ENCODE data around the gene ORM2.

DNA sequence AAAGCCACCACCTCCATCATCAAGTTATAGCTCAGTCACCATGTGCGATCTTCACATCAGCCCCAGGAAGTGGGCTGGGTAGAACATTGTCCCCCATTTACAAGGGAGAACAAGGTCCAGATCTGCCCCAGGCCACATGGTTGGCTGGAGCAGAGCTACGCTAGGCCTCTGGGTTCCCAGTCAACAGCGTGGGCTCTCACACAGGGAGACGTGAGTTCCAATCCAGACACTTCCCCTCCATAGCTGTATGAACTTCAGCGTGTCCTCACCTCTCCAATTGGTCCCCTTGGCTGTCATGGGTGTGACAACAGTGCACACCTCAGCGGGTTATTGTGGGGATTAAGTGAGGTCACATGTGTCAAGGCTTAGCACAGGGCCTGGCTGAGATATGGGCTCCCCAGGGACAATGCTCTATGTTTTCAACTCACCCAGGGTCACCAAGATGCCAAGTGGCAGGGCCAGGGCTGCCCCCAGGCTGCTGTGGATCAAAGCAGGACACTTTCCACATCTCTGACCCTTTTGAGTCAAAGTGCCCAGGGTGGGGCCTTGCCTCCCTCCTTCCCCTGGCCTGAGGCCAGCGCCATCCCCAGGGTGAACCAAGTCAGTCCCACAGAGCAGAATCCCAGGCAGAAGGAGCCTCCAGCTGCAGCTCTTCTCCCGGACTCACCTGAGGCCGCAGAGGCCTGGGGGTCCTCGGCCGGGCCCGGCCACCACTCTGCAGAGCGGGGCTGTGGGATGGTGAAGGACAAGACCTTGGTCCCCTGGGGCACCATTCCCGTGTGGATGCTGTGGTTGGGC, 38.3 kb downstream of the ORM2 start:
- no peak for TF ChIP-seq CTCF (IDR thresholded peaks at IDR 0.05)
- TF ChIP-seq EZH2phosphoT487 (IDR thresholded peaks at IDR 0.05): no peak
- no peak for TF ChIP-seq EZH2 (IDR thresholded peaks at IDR 0.05)

All from neural progenitor cell (in vitro differentiated cells).